Renal cortical epithelial cell (primary cell): ENCODE measurements around the gene CELF4. TPM values are rescaled to one million over a fixed set of nuclear protein-coding genes. Genes with fewer than 3 reads are reported as not detected.
A peak's percentile ranks its signal among the peaks of the same experiment; 100 is the strongest.

Experiments
- DNase-seq: peaks from one replicate; pipeline ENCODE4 v3.0.0-alpha.2; 2011; ENCODE audit warnings: low read depth
- total RNA-seq: library from RNA; depleted of rRNA; stranded (reverse); fragments of >200 nt; gene quantifications from 2 replicates; pipeline ENCODE4 v1.2.3, GENCODE V29; 2014

The CELF4 gene
- total RNA-seq, 1 donor from 2014 or later: not detected

GRCh38 chr18:37285825-37286224, 279.8 kb downstream of the CELF4 start:
- DNase-seq: no peak

GRCh38 chr18:37284260-37284659, 281.3 kb downstream of the CELF4 start:
- DNase-seq: no peak

GRCh38 chr18:37282386-37283037, 283.1 kb downstream of the CELF4 start:
- no peak for DNase-seq

GRCh38 chr18:37280701-37281393, 284.8 kb downstream of the CELF4 start:
- DNase-seq: no peak

GRCh38 chr18:37277804-37278203, 287.8 kb downstream of the CELF4 start:
- no peak for DNase-seq

- DNase-seq: no peak
Observed at GRCh38 chr18:37276111-37276890, 289.3 kb downstream of the CELF4 start.

GRCh38 chr18:37275237-37275741, 290.3 kb downstream of the CELF4 start:
- DNase-seq: no peak

GRCh38 chr18:37274309-37275236, 291.0 kb downstream of the CELF4 start:
- no peak for DNase-seq

- DNase-seq: no peak
Observed at GRCh38 chr18:37272841-37273240, 292.8 kb downstream of the CELF4 start.

GRCh38 chr18:37272226-37272625, 293.4 kb downstream of the CELF4 start:
- DNase-seq: no peak

GRCh38 chr18:37270666-37271052, 294.9 kb downstream of the CELF4 start:
- no peak for DNase-seq

- DNase-seq: peak; percentile 37
Observed at GRCh38 chr18:37270038-37270665, 295.4 kb downstream of the CELF4 start.

- DNase-seq: no peak
Observed at GRCh38 chr18:37266290-37266689, 299.3 kb downstream of the CELF4 start.

GRCh38 chr18:37265382-37265781, 300.2 kb downstream of the CELF4 start:
- no peak for DNase-seq

GRCh38 chr18:37264956-37265355, 300.6 kb downstream of the CELF4 start:
- no peak for DNase-seq

GRCh38 chr18:37261988-37262387, 303.6 kb downstream of the CELF4 start:
- DNase-seq: no peak

- no peak for DNase-seq
Observed at GRCh38 chr18:37261246-37261840, 304.3 kb downstream of the CELF4 start.

- no peak for DNase-seq
Observed at GRCh38 chr18:37260367-37261093, 305.1 kb downstream of the CELF4 start.

GRCh38 chr18:37259711-37260110, 305.9 kb downstream of the CELF4 start:
- no peak for DNase-seq

GRCh38 chr18:37258819-37259218, 306.8 kb downstream of the CELF4 start:
- DNase-seq: no peak
